ENCODE data around the gene ZNF232. TPM values are rescaled to one million over a fixed set of nuclear protein-coding genes. Genes with fewer than 3 reads are reported as not detected.

Gene ZNF232
- total RNA-seq, 1 donor, result 8.3 TPM

DNA sequence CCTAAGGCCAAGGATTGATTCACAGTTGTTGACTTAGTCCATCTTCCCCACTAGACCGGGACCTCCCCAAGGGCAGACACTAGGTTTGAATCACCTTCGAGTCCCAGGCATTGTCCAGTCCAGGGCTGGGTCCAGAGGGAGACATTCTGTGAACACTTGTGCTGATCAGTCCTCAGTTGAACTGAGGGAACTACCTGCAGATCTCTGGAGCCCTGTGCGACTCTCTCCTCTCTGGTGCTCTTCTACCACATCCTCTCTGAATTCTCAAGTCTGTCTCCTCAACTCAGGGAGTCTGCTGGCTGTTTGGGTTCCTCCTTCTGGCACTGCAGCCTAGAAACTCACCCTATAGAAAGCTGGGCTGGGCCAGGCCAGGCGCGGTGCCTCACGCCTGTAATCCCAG is 10.8 kb downstream of the ZNF232 start:
- Histone ChIP-seq H2AFZ (ENCODE audit: low read length) (no peak overlapping the region), H3K4me1 (ENCODE audit: insufficient read depth, low read length) (no peaks in the 10 kb centered on the region), H3K36me3 (ENCODE audit: insufficient read depth, low read length) (peaks cover 5% of the 10 kb centered on the region), H3K27ac (ENCODE audit: low read depth, low read length) (no peak overlapping the region), H4K20me1 (ENCODE audit: insufficient read depth, low read length) (no peaks in the 10 kb centered on the region), H3K4me2 (ENCODE audit: insufficient read depth, low read length) (no peak overlapping the region), H3K9me3 (ENCODE audit: low read depth, low read length) (peaks cover 21% of the 10 kb centered on the region), H3K79me2 (ENCODE audit: insufficient read depth, low read length) (no peaks in the 10 kb centered on the region), H3K4me3 (ENCODE audit: insufficient read depth, low read length) (no peak overlapping the region), H3K27me3 (ENCODE audit: insufficient read depth, low read length) (peaks cover 5% of the 10 kb centered on the region)
- no peak for DNase-seq (ENCODE audit: insufficient read length, low spot score, missing footprints)
- TF ChIP-seq, protein P1, sequence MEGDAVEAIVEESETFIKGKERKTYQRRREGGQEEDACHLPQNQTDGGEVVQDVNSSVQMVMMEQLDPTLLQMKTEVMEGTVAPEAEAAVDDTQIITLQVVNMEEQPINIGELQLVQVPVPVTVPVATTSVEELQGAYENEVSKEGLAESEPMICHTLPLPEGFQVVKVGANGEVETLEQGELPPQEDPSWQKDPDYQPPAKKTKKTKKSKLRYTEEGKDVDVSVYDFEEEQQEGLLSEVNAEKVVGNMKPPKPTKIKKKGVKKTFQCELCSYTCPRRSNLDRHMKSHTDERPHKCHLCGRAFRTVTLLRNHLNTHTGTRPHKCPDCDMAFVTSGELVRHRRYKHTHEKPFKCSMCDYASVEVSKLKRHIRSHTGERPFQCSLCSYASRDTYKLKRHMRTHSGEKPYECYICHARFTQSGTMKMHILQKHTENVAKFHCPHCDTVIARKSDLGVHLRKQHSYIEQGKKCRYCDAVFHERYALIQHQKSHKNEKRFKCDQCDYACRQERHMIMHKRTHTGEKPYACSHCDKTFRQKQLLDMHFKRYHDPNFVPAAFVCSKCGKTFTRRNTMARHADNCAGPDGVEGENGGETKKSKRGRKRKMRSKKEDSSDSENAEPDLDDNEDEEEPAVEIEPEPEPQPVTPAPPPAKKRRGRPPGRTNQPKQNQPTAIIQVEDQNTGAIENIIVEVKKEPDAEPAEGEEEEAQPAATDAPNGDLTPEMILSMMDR (IDR thresholded peaks at IDR 0.05; ENCODE audit: extremely low read depth, low read depth, low read length), result no peak

DNA sequence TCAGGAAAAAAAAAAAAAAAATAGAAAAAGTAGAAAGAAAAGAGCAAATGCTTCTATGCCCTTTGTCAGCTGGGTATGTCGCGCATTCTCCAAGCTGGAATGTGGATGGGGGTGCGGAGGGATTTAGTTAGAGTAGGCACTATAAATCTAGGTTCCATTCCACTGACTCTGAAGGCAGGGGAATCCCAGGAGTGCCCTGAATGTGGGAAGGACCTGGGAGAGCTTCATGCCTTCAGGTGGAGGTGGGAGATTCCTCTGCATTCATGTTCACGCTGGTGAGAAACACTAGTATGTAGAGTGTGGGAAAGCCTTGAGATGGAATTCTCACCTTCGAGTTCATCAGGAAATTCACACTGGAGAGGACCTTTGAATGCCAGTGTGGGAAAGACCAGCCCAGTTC is 12.4 kb downstream of the ZNF232 start:
- no peak overlapping the region for H3K4me3 ChIP-seq (ENCODE audit: insufficient read depth, low read length)
- H3K27ac ChIP-seq (ENCODE audit: low read depth, low read length), result no peak overlapping the region
- no peaks in the 10 kb centered on the region for H3K79me2 ChIP-seq (ENCODE audit: insufficient read depth, low read length)
- H3K4me2 ChIP-seq (ENCODE audit: insufficient read depth, low read length), result no peak overlapping the region
- TF ChIP-seq, protein P1 (IDR thresholded peaks at IDR 0.05; ENCODE audit: extremely low read depth, low read depth, low read length), result no peak
- no peaks in the 10 kb centered on the region for H3K36me3 ChIP-seq (ENCODE audit: insufficient read depth, low read length)
- no peaks in the 10 kb centered on the region for H3K4me1 ChIP-seq (ENCODE audit: insufficient read depth, low read length)
- no peak for DNase-seq (ENCODE audit: insufficient read length, low spot score, missing footprints)
- peaks cover 23% of the 10 kb centered on the region for H3K9me3 ChIP-seq (ENCODE audit: low read depth, low read length)
- no peak overlapping the region for H2AFZ ChIP-seq (ENCODE audit: low read length)
- H4K20me1 ChIP-seq (ENCODE audit: insufficient read depth, low read length), result no peaks in the 10 kb centered on the region
- H3K27me3 ChIP-seq (ENCODE audit: insufficient read depth, low read length), result peaks cover 5% of the 10 kb centered on the region

- no peak overlapping the region for H2AFZ ChIP-seq (ENCODE audit: low read length)
- no peak overlapping the region for H3K27ac ChIP-seq (ENCODE audit: low read depth, low read length)
- H3K79me2 ChIP-seq (ENCODE audit: insufficient read depth, low read length), result no peaks in the 10 kb centered on the region
- peaks cover 33% of the 10 kb centered on the region for H3K9me3 ChIP-seq (ENCODE audit: low read depth, low read length)
- peak; percentile 71 for DNase-seq (ENCODE audit: insufficient read length, low spot score, missing footprints)
- no peaks in the 10 kb centered on the region for H4K20me1 ChIP-seq (ENCODE audit: insufficient read depth, low read length)
- peaks cover 3% of the 10 kb centered on the region for H3K36me3 ChIP-seq (ENCODE audit: insufficient read depth, low read length)
- no peak overlapping the region for H3K4me3 ChIP-seq (ENCODE audit: insufficient read depth, low read length)
- H3K4me1 ChIP-seq (ENCODE audit: insufficient read depth, low read length), result no peaks in the 10 kb centered on the region
- TF ChIP-seq, protein P1 (IDR thresholded peaks at IDR 0.05; ENCODE audit: extremely low read depth, low read depth, low read length), result no peak
- H3K4me2 ChIP-seq (ENCODE audit: insufficient read depth, low read length), result no peak overlapping the region
- H3K27me3 ChIP-seq (ENCODE audit: insufficient read depth, low read length), result peaks cover 5% of the 10 kb centered on the region
Observed at GRCh38 chr17:5097101-5097834, 14.4 kb downstream of the ZNF232 start.

GRCh38 chr17:5096731-5097100 is 15.0 kb downstream of the ZNF232 start:
- Histone ChIP-seq H3K4me1 (ENCODE audit: insufficient read depth, low read length) (no peaks in the 10 kb centered on the region), H4K20me1 (ENCODE audit: insufficient read depth, low read length) (no peaks in the 10 kb centered on the region), H3K36me3 (ENCODE audit: insufficient read depth, low read length) (peaks cover 9% of the 10 kb centered on the region), H3K4me2 (ENCODE audit: insufficient read depth, low read length) (no peak overlapping the region), H3K79me2 (ENCODE audit: insufficient read depth, low read length) (no peaks in the 10 kb centered on the region), H3K27ac (ENCODE audit: low read depth, low read length) (no peak overlapping the region), H3K4me3 (ENCODE audit: insufficient read depth, low read length) (no peak overlapping the region), H3K9me3 (ENCODE audit: low read depth, low read length) (peaks cover 38% of the 10 kb centered on the region), H3K27me3 (ENCODE audit: insufficient read depth, low read length) (peaks cover 5% of the 10 kb centered on the region), H2AFZ (ENCODE audit: low read length) (no peak overlapping the region)
- TF ChIP-seq, protein P1 (IDR thresholded peaks at IDR 0.05; ENCODE audit: extremely low read depth, low read depth, low read length), result no peak
- DNase-seq (ENCODE audit: insufficient read length, low spot score, missing footprints), result no peak

All from osteoblast (primary cell).